Stimulated activated memory B cell treated with anti-CD40 and anti-IgM and Interleukin-4, amounts not matched to agents 10 μg/mL and 1 μg/mL and 100 μg/mL, for 72 hours (primary cell): ENCODE results near the gene ARMS2.

Experiments used
- ATAC-seq: fragments of 150-1000 bp; cut with Tn5 transposase; 2 replicates; pipeline ENCODE4 v1.10.0; 2021
- H3K27ac Mint-ChIP-seq: one replicate; pipeline ENCODE4 v1.8.0; 2022; ENCODE audit warnings: mild to moderate bottlenecking, mixed read lengths
- H3K27me3 Mint-ChIP-seq: one replicate; pipeline ENCODE4 v1.8.0; 2022; ENCODE audit warnings: mixed read lengths
- H3K36me3 Mint-ChIP-seq: one replicate; pipeline ENCODE4 v1.8.0; 2022; ENCODE audit warnings: mixed read lengths
- H3K4me1 Mint-ChIP-seq: one replicate; pipeline ENCODE4 v1.8.0; 2022; ENCODE audit warnings: mixed read lengths
- H3K4me3 Mint-ChIP-seq: one replicate; pipeline ENCODE4 v1.8.0; 2022; ENCODE audit warnings: mild to moderate bottlenecking, moderate library complexity, mixed read lengths
- H3K9me3 Mint-ChIP-seq: one replicate; pipeline ENCODE4 v1.8.0; 2022; ENCODE audit warnings: mixed read lengths

Gene ARMS2, protein sequence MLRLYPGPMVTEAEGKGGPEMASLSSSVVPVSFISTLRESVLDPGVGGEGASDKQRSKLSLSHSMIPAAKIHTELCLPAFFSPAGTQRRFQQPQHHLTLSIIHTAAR

GRCh38 chr10:122454603-122455080 lies at the start of gene ARMS2:
ARMS2 (plus strand) TSS chr10:122454653; CDS start chr10:122454728, 75 bp downstream.
- Mint-ChIP-seq H3K9me3 (no peaks in the 10 kb centered on the region), H3K36me3 (no peaks in the 10 kb centered on the region), H3K27ac (no peak within 1 kb of the TSS), H3K4me3 (no peak within 1 kb of the TSS), H3K4me1 (no peaks in the 10 kb centered on the region), H3K27me3 (peaks cover 39% of the 10 kb centered on the region)
- no peak for ATAC-seq

- no peak for ATAC-seq
- Mint-ChIP-seq H3K4me1 (no peaks in the 10 kb centered on the region), H3K36me3 (peaks cover 15% of the 10 kb centered on the region)
These were observed 46.9 kb upstream of the ARMS2 start for GRCh38 chr10:122407375-122408125.

DNA sequence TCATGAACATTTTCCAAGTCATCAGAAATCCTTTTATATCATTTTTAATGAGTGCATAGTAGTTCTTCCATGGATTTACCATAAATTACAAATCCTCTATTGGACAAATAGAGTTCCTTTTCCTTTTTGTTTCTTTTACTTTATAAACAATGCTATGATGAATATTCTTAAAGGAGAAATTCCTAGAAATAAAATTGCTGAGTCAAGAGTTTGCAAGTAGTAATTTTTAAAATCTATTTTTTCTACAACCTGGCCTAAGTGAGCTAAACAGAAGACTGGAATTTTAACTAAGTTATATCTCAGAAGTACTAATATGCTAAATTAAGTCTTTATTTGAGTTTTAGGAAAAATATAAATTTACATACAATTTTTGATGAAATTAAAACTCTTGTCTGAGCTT lies 41.1 kb upstream of the ARMS2 start:
- peaks cover 3% of the 10 kb centered on the region for H3K9me3 Mint-ChIP-seq
- H3K27me3 Mint-ChIP-seq: no peaks in the 10 kb centered on the region
- peaks cover 5% of the 10 kb centered on the region for H3K4me1 Mint-ChIP-seq
- ATAC-seq: no peak
- H3K36me3 Mint-ChIP-seq: peaks cover 26% of the 10 kb centered on the region
- H3K4me3 Mint-ChIP-seq: no peak overlapping the region
- no peak overlapping the region for H3K27ac Mint-ChIP-seq

More at GRCh38 chr10:122407375-122408125, 46.9 kb upstream of the ARMS2 start:
- H3K27me3 Mint-ChIP-seq: no peaks in the 10 kb centered on the region
- no peaks in the 10 kb centered on the region for H3K9me3 Mint-ChIP-seq
- H3K4me3 Mint-ChIP-seq: no peak overlapping the region
- H3K27ac Mint-ChIP-seq: no peak overlapping the region

DNA sequence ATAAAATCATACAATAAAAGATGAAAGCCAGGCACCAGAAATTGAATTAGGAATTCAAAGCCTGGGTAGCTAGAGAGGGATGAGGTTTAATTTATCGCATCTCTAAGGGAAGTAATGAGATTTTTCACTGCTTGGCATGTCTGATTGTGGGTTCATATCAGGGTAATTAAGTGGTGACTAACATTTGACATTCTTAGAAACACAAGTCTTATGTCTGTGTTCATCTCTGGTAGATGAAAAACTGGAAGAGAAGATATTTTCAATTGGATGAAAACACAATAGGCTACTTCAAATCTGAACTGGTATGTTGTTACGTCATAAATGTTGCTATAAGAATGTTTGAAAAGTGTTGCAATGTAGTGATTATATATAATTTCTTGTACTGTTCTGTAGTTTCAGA lies 36.8 kb upstream of the ARMS2 start:
- no peak for ATAC-seq
- peaks cover 5% of the 10 kb centered on the region for H3K4me1 Mint-ChIP-seq
- H3K36me3 Mint-ChIP-seq: peaks cover 38% of the 10 kb centered on the region
- peaks cover 3% of the 10 kb centered on the region for H3K9me3 Mint-ChIP-seq
- no peak overlapping the region for H3K4me3 Mint-ChIP-seq
- H3K27me3 Mint-ChIP-seq: no peaks in the 10 kb centered on the region
- H3K27ac Mint-ChIP-seq: no peak overlapping the region

- peaks cover 36% of the 10 kb centered on the region for H3K36me3 Mint-ChIP-seq
These were observed 35.4 kb upstream of the ARMS2 start for GRCh38 chr10:122419016-122419415.

DNA sequence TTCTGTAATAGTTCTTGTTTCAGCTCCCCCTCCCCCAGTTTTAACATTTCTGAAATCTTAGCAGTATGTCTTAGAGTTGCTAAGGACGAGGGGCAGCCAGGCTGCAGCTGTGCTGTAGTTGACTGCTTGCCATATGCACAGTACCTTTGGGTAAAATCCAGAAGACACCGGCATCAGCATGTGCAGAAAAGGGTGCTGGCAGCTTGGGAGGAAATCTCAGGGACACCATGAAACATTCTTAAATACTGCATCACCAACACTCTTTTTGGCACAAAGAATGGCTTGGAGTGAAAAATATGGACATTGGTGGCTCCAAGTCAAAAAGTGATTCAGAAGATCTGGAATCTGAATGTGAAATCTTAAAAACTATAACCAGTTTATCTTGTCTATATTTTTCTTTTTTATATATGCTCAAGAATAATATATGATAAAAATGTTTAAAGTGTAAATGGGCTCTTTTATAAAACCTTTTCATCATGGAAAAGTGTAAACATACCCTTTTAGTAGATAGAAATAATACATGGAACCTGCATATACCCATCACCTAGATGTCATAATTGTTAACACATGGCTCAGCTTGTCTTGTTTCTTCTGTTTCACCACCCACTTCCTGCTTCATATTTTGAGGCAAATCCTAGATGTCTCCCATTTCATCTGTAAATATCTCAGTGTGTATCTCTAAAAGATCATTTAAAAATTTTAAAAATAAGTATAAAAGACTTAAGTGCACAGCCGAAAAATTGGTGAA lies 34.4 kb upstream of the ARMS2 start:
- no peaks in the 10 kb centered on the region for H3K27me3 Mint-ChIP-seq
- H3K36me3 Mint-ChIP-seq: peaks cover 30% of the 10 kb centered on the region
- no peak overlapping the region for H3K4me3 Mint-ChIP-seq
- no peak for ATAC-seq
- H3K4me1 Mint-ChIP-seq: peaks cover 5% of the 10 kb centered on the region
- no peak overlapping the region for H3K27ac Mint-ChIP-seq
- H3K9me3 Mint-ChIP-seq: peaks cover 3% of the 10 kb centered on the region

More at GRCh38 chr10:122419016-122419415, 35.4 kb upstream of the ARMS2 start:
- Mint-ChIP-seq H3K27me3 (no peaks in the 10 kb centered on the region), H3K4me3 (no peak overlapping the region), H3K4me1 (peaks cover 5% of the 10 kb centered on the region), H3K9me3 (peaks cover 3% of the 10 kb centered on the region), H3K27ac (no peak overlapping the region)
- no peak for ATAC-seq

- peaks cover 3% of the 10 kb centered on the region for H3K9me3 Mint-ChIP-seq
- H3K4me3 Mint-ChIP-seq: no peak overlapping the region
- peaks cover 5% of the 10 kb centered on the region for H3K4me1 Mint-ChIP-seq
- H3K36me3 Mint-ChIP-seq: peaks cover 30% of the 10 kb centered on the region
- H3K27me3 Mint-ChIP-seq: no peaks in the 10 kb centered on the region
- no peak for ATAC-seq
- H3K27ac Mint-ChIP-seq: no peak overlapping the region
These were observed 33.8 kb upstream of the ARMS2 start for GRCh38 chr10:122420624-122421007.

- no peak for ATAC-seq
- Mint-ChIP-seq H3K27ac (no peak overlapping the region), H3K4me3 (no peak overlapping the region), H3K27me3 (no peaks in the 10 kb centered on the region), H3K9me3 (peaks cover 3% of the 10 kb centered on the region), H3K36me3 (peaks cover 24% of the 10 kb centered on the region), H3K4me1 (peaks cover under 1% of the 10 kb centered on the region)
These were observed 33.3 kb upstream of the ARMS2 start for GRCh38 chr10:122421054-122421625.

GRCh38 chr10:122421742-122422141 lies 32.7 kb upstream of the ARMS2 start:
- H3K9me3 Mint-ChIP-seq: peaks cover 3% of the 10 kb centered on the region
- no peak for ATAC-seq
- H3K27ac Mint-ChIP-seq: no peak overlapping the region
- peaks cover 1% of the 10 kb centered on the region for H3K4me1 Mint-ChIP-seq
- no peak overlapping the region for H3K4me3 Mint-ChIP-seq
- peaks cover 23% of the 10 kb centered on the region for H3K36me3 Mint-ChIP-seq
- no peaks in the 10 kb centered on the region for H3K27me3 Mint-ChIP-seq

DNA sequence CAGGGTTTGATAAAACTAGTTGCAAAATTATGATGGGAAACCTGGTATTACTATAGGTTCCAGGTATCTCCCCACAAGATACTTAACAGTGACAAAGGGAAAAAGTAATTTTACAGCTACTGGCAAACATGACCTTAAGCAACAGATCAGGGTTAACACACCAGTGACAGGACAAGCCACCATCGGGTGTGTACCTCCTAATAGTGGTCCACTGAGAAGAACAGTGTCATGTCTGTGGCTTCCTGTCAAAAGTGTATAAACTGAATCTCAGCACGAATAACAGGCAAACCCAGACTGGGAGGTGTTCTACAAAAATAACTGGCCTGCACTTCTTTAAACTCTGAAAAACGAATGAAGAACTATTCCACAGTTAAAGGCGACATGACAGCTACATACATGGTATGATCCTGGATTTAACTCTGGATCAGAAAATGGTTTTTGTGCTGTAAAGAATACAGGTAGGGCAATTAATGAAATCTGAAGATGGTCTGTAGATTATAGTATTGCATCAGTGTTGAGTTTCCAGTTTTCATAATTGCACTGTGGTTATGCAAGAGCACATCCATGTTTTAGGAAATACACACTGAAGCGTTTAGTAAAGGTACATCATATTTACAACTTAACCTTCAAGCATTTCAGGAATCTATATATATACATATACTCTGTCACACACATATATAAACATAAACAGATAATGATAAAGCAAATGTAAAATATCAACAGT lies 32.0 kb upstream of the ARMS2 start:
- H3K27me3 Mint-ChIP-seq: no peaks in the 10 kb centered on the region
- no peak overlapping the region for H3K27ac Mint-ChIP-seq
- peaks cover 8% of the 10 kb centered on the region for H3K4me1 Mint-ChIP-seq
- ATAC-seq: no peak
- no peak overlapping the region for H3K4me3 Mint-ChIP-seq
- no peaks in the 10 kb centered on the region for H3K9me3 Mint-ChIP-seq
- peaks cover 22% of the 10 kb centered on the region for H3K36me3 Mint-ChIP-seq

DNA sequence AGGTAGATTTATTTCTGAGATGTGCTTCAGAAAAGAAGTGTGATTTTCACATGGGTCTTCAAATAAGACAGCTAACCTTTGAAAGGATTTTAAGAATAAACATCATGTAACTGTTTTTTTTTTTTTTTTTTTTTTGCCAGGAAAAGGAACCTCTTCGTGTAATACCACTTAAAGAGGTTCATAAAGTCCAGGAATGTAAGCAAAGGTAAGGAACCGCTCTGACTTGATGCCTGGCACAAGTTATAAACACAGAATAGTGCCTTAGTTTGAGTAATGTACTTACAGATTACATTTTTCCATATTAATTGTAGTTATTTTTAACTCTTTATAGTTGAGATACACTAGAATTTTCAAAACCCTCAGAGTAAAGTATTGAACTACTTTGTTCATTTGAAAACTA lies 30.4 kb upstream of the ARMS2 start:
- Mint-ChIP-seq H3K4me1 (peaks cover 8% of the 10 kb centered on the region), H3K9me3 (no peaks in the 10 kb centered on the region), H3K27me3 (no peaks in the 10 kb centered on the region), H3K27ac (no peak overlapping the region), H3K36me3 (peaks cover 18% of the 10 kb centered on the region), H3K4me3 (no peak overlapping the region)
- ATAC-seq: no peak

DNA sequence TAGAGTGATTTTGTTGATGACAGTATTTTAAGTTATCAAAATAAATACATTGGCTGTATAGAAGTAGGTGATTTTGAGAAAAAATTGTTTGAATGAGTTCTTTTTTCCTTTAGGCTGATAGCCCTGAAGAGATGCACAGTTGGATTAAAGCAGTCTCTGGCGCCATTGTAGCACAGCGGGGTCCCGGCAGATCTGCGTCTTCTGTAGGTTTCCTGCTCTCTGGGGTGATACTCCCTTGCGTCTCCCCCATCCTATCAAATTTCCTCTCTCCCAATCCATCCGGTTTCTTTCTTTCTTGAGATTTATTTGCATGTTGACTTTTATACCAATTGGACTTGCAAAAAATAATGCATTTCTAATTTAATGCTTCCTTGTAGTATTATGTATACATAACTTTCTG lies 27.6 kb upstream of the ARMS2 start:
- Mint-ChIP-seq H3K27me3 (no peaks in the 10 kb centered on the region), H3K36me3 (peaks cover 12% of the 10 kb centered on the region), H3K9me3 (no peaks in the 10 kb centered on the region), H3K4me3 (no peak overlapping the region), H3K4me1 (peaks cover 8% of the 10 kb centered on the region), H3K27ac (no peak overlapping the region)
- ATAC-seq: no peak

GRCh38 chr10:122427280-122427679 lies 27.2 kb upstream of the ARMS2 start:
- H3K9me3 Mint-ChIP-seq: no peaks in the 10 kb centered on the region
- ATAC-seq: no peak
- H3K4me3 Mint-ChIP-seq: no peak overlapping the region
- peaks cover 8% of the 10 kb centered on the region for H3K4me1 Mint-ChIP-seq
- H3K27ac Mint-ChIP-seq: no peak overlapping the region
- H3K27me3 Mint-ChIP-seq: no peaks in the 10 kb centered on the region
- peaks cover 12% of the 10 kb centered on the region for H3K36me3 Mint-ChIP-seq

DNA sequence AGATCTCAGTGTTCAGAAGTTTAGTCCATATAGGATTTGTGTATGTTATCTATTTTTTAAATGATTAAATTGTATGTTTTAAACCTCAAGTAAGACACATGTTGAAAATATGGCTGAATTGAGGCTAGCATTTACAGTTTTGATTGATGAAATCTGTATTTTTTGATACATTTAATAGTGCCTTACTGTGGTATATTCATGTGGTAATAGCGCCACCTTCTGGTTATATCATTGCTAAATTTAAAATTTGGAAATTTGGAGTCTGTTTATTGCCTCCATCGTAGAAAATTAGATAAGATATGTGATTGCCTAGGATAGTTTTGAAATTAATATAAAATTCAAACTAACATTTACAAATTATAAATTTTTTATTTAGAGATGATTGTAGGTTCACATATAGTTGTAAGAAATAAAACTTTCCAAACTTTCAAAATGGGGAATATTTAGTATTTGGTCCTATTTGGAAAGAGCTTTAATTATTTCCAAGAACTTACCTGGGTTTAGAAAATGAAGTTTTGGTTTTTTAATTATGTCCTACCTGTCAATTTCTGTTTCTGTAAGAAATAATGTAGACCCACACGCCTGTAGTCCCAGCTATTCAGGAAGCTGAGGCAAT lies 19.1 kb upstream of the ARMS2 start:
- H3K27ac Mint-ChIP-seq: no peak overlapping the region
- peaks cover 2% of the 10 kb centered on the region for H3K9me3 Mint-ChIP-seq
- ATAC-seq: no peak
- H3K4me3 Mint-ChIP-seq: no peak overlapping the region
- no peaks in the 10 kb centered on the region for H3K36me3 Mint-ChIP-seq
- H3K4me1 Mint-ChIP-seq: no peaks in the 10 kb centered on the region
- no peaks in the 10 kb centered on the region for H3K27me3 Mint-ChIP-seq
